ENCODE measurements around the gene MACROD2. TPM values are rescaled to one million over a fixed set of nuclear protein-coding genes. Genes with fewer than 3 reads are reported as not detected.

The MACROD2 gene
- total and polyA plus RNA-seq, 4 donors, result 13.0 to 67.1 (median 20.7) TPM

DNA sequence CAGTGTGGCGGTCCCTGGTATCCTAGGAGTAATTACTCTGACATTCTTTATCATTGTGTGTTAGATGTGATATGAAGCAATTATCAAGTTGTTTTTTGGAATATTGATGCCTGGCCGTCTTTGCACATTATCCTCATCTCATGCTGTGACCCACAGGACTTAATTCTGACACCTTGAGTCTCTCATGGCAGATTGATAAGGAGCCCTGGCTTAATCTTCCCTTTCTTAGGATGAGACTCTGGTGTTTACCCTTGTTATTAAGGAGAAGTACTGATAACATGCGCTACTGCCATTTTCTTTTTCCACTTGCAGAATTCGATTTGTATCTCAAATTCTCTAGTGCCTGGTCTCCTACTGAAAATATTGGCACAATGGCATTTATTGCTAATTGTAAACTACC, 1597.8 kb downstream of the MACROD2 start:
- WGBS, 2 donors, result 86 to 89% methylated on average over 4 of the region's 4 CpGs

DNA sequence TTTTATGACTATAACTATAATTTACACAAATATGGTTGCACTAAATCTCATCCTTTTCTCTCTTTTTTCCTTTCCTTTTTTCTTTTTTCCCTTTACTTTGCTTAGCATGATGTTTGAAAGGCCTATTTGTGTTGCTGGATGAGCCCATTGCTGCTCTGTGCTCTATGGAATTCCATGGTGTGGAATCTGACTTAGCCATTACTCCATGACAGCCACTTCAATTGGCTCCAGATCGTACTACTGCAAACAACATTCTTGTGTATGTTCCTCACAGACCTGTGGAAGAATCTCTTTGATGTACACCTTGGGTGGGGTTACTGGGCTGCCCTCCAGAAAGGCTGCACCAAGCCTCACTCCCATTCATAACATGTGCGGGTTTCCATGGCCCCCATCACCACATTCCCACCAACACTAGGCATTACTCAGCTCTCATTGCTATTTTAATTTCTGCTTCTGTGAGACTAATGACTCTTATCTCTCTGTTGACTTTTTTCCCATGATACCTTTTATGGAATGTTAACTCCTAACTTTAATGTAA, 1598.9 kb downstream of the MACROD2 start:
- Histone ChIP-seq H3K27ac (ENCODE audit: low read depth in 1 of 2, low read length in 1 of 2) (no peak overlapping the region), H3K4me3 (no peak overlapping the region), H3K4me1 (ENCODE audit: control insufficient read depth in 5 of 5, insufficient read depth in 5 of 5, low read length in 5 of 5) (no peaks in the 10 kb centered on the region), H3K9ac (ENCODE audit: insufficient read depth in 1 of 2, low read length in 2 of 2) (no peak overlapping the region), H3K36me3 (ENCODE audit: control insufficient read depth in 4 of 4, insufficient read depth in 4 of 4, low read length in 4 of 4) (no peaks in the 10 kb centered on the region), H3K9me3 (ENCODE audit: control insufficient read depth in 4 of 4, insufficient read depth in 3 of 4, low read length in 3 of 4) (peaks cover 0 to 2% (median 0%) of the 10 kb centered on the region in 4 donors), H3K27me3 (ENCODE audit: control insufficient read depth in 3 of 3, insufficient read depth in 3 of 3, low read length in 2 of 3) (no peaks in the 10 kb centered on the region)
- no peak for DNase-seq
- 59 to 64% methylated on average over 2 of the region's 2 CpGs for WGBS, 2 donors
- no peak for ATAC-seq (ENCODE audit: insufficient read depth, low FRiP score)
- TF ChIP-seq, protein P1, sequence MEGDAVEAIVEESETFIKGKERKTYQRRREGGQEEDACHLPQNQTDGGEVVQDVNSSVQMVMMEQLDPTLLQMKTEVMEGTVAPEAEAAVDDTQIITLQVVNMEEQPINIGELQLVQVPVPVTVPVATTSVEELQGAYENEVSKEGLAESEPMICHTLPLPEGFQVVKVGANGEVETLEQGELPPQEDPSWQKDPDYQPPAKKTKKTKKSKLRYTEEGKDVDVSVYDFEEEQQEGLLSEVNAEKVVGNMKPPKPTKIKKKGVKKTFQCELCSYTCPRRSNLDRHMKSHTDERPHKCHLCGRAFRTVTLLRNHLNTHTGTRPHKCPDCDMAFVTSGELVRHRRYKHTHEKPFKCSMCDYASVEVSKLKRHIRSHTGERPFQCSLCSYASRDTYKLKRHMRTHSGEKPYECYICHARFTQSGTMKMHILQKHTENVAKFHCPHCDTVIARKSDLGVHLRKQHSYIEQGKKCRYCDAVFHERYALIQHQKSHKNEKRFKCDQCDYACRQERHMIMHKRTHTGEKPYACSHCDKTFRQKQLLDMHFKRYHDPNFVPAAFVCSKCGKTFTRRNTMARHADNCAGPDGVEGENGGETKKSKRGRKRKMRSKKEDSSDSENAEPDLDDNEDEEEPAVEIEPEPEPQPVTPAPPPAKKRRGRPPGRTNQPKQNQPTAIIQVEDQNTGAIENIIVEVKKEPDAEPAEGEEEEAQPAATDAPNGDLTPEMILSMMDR (IDR thresholded peaks at IDR 0.05; ENCODE audit: control extremely low read depth, extremely low read depth), result no peak

More for the DNA sequence above, 1597.8 kb downstream of the MACROD2 start:
- Histone ChIP-seq H3K27ac (ENCODE audit: low read depth in 1 of 2, low read length in 1 of 2) (no peak overlapping the region), H3K9ac (ENCODE audit: insufficient read depth in 1 of 2, low read length in 2 of 2) (no peak overlapping the region), H3K9me3 (ENCODE audit: control insufficient read depth in 4 of 4, insufficient read depth in 3 of 4, low read length in 3 of 4) (peaks cover 0 to 2% (median 0%) of the 10 kb centered on the region in 4 donors), H3K36me3 (ENCODE audit: control insufficient read depth in 4 of 4, insufficient read depth in 4 of 4, low read length in 4 of 4) (no peaks in the 10 kb centered on the region), H3K4me1 (ENCODE audit: control insufficient read depth in 5 of 5, insufficient read depth in 5 of 5, low read length in 5 of 5) (no peaks in the 10 kb centered on the region), H3K27me3 (ENCODE audit: control insufficient read depth in 3 of 3, insufficient read depth in 3 of 3, low read length in 2 of 3) (no peaks in the 10 kb centered on the region), H3K4me3 (no peak overlapping the region)
- DNase-seq (no peak), ATAC-seq (ENCODE audit: insufficient read depth, low FRiP score) (no peak)
- TF ChIP-seq, protein P1 (IDR thresholded peaks at IDR 0.05; ENCODE audit: control extremely low read depth, extremely low read depth), result no peak

DNA sequence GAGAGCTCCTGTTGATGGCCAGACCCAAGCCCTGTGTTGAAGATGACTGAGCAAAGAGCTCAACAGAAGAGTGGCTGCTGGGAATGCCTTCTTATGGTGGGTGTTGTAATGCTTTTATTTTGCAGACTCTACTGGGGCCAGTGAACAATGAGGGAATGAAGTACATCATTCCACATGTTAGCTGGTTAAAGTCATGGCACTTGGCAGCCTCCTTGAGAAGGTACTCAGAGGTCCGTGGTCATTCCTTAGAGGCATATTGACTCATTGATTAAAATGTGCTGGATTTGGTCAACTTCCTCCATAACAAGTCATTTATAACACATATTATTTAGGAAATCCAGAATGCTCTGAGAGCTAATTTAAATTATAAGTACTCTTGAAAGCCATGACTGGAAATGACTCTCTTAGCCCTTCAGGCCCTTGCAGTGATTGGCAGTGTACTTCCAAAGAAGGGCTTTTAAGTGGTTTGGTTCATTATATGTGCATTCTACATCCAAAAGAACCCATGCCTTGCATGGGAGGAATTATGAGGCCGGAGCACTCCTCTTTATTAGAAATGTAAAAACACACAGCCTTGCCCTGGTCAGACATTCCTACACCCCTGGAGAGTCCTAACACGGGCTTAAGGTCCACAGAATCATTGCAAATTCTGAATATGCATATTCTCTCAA, 1601.0 kb downstream of the MACROD2 start:
- DNase-seq, result no peak
- TF ChIP-seq, protein P1 (IDR thresholded peaks at IDR 0.05; ENCODE audit: control extremely low read depth, extremely low read depth), result no peak
- WGBS, 2 donors, result 55 to 76% methylated on average over 3 of the region's 3 CpGs
- H3K4me1 ChIP-seq (ENCODE audit: control insufficient read depth in 5 of 5, insufficient read depth in 5 of 5, low read length in 5 of 5), result no peaks in the 10 kb centered on the region
- H3K27me3 ChIP-seq (ENCODE audit: control insufficient read depth in 3 of 3, insufficient read depth in 3 of 3, low read length in 2 of 3), result no peaks in the 10 kb centered on the region
- no peaks in the 10 kb centered on the region for H3K36me3 ChIP-seq (ENCODE audit: control insufficient read depth in 4 of 4, insufficient read depth in 4 of 4, low read length in 4 of 4)
- no peak overlapping the region for H3K9ac ChIP-seq (ENCODE audit: insufficient read depth in 1 of 2, low read length in 2 of 2)
- peak; percentile 68 for ATAC-seq (ENCODE audit: insufficient read depth, low FRiP score)
- no peaks in the 10 kb centered on the region for H3K9me3 ChIP-seq (ENCODE audit: control insufficient read depth in 4 of 4, insufficient read depth in 3 of 4, low read length in 3 of 4)
- no peak overlapping the region for H3K4me3 ChIP-seq
- H3K27ac ChIP-seq (ENCODE audit: low read depth in 1 of 2, low read length in 1 of 2), result peak overlapping the region in 1 of 2 donors; percentile 27

Data from lung (tissue), 12 donors.